Trophoblast cell (in vitro differentiated cells and primary cell): ENCODE data around the gene RPN2.

Source experiments
- DNase-seq, 2 donors: peaks; one replicate each; pipeline ENCODE4 v3.0.0-alpha.2; 2016
- H2AFZ ChIP-seq: 2 replicates; pipeline ENCODE4 v1.6.1; 2013; ENCODE audit warnings: low read length, moderate library complexity, mild to moderate bottlenecking; ENCODE audit not compliant: insufficient read depth, poor library complexity
- H2AK5ac ChIP-seq: 2 replicates; pipeline ENCODE4 v1.6.1; 2013; ENCODE audit warnings: mild to moderate bottlenecking, low read length
- H2BK120ac ChIP-seq: 2 replicates; pipeline ENCODE4 v1.6.1; 2013; ENCODE audit warnings: low read length, mild to moderate bottlenecking, moderate library complexity; ENCODE audit not compliant: insufficient read depth, poor library complexity
- H2BK12ac ChIP-seq: 2 replicates; pipeline ENCODE4 v1.6.1; 2013; ENCODE audit warnings: mild to moderate bottlenecking, low read length, moderate library complexity
- H2BK5ac ChIP-seq: 2 replicates; pipeline ENCODE4 v1.6.1; 2013; ENCODE audit warnings: low read length, low read depth, moderate library complexity, mild to moderate bottlenecking; ENCODE audit not compliant: poor library complexity
- H3K14ac ChIP-seq: 2 replicates; pipeline ENCODE4 v1.6.1; 2013; ENCODE audit warnings: mild to moderate bottlenecking, low read length
- H3K18ac ChIP-seq: 2 replicates; pipeline ENCODE4 v1.6.1; 2013; ENCODE audit warnings: mild to moderate bottlenecking, low read length
- H3K23ac ChIP-seq: 2 replicates; pipeline ENCODE4 v1.6.1; 2013; ENCODE audit warnings: low read length
- H3K27ac ChIP-seq: 2 replicates; pipeline ENCODE4 v1.5.1; 2013; ENCODE audit warnings: low read depth, mild to moderate bottlenecking, inconsistent platforms, low read length, moderate library complexity
- H3K27me3 ChIP-seq: 2 replicates; pipeline ENCODE4 v1.6.1; 2013; ENCODE audit warnings: inconsistent platforms, mild to moderate bottlenecking, low read length, moderate library complexity; ENCODE audit not compliant: insufficient read depth
- H3K36me3 ChIP-seq, 2 experiments: 1 replicate in 1 of 2; 2 replicates in 1 of 2; pipeline ENCODE4 v1.6.1; 2013; ENCODE audit warnings: low read length in 2 of 2, mild to moderate bottlenecking in 2 of 2, moderate library complexity in 1 of 2; ENCODE audit not compliant: insufficient read depth in 2 of 2, control insufficient read depth in 1 of 2
- H3K4ac ChIP-seq: 2 replicates; pipeline ENCODE4 v1.6.1; 2013; ENCODE audit warnings: low read depth, mild to moderate bottlenecking, low read length, moderate library complexity
- H3K4me1 ChIP-seq, 2 experiments: 1 replicate in 1 of 2; 2 replicates in 1 of 2; pipeline ENCODE4 v1.6.1; 2013; ENCODE audit warnings: low read length in 2 of 2, mild to moderate bottlenecking in 2 of 2, moderate library complexity in 1 of 2; ENCODE audit not compliant: insufficient read depth in 2 of 2, control insufficient read depth in 1 of 2
- H3K4me2 ChIP-seq: 2 replicates; pipeline ENCODE4 v1.6.1; 2013; ENCODE audit warnings: inconsistent platforms, mild to moderate bottlenecking, low read length, moderate library complexity
- H3K4me3 ChIP-seq: 2 replicates; pipeline ENCODE4 v1.5.1; 2013; ENCODE audit warnings: mild to moderate bottlenecking, low read depth, low read length, inconsistent platforms
- H3K79me1 ChIP-seq: one replicate; pipeline ENCODE4 v1.6.1; 2013; ENCODE audit warnings: low read length
- H3K79me2 ChIP-seq: 2 replicates; pipeline ENCODE4 v1.6.1; 2013; ENCODE audit warnings: low read length, mild to moderate bottlenecking; ENCODE audit not compliant: control insufficient read depth, insufficient read depth, poor library complexity
- H3K9ac ChIP-seq: 2 replicates; pipeline ENCODE4 v1.6.1; 2013; ENCODE audit warnings: mild to moderate bottlenecking, low read length
- H3K9me3 ChIP-seq: 2 replicates; pipeline ENCODE4 v1.6.1; 2013; ENCODE audit warnings: low read depth, mild to moderate bottlenecking, control low read depth, inconsistent platforms, low read length; ENCODE audit not compliant: insufficient read depth
- H4K12ac ChIP-seq: 2 replicates; pipeline ENCODE4 v1.6.1; 2013; ENCODE audit warnings: low read depth, mild to moderate bottlenecking, low read length, moderate library complexity
- H4K8ac ChIP-seq: 2 replicates; pipeline ENCODE4 v1.6.1; 2013; ENCODE audit warnings: low read depth, mild to moderate bottlenecking, low read length, moderate library complexity
- H4K91ac ChIP-seq: one replicate; pipeline ENCODE4 v1.6.1; 2013; ENCODE audit warnings: low read depth, mild to moderate bottlenecking, low read length, moderate library complexity
- WGBS: extraction: QIAGEN DNeasy Blood & Tissue Kit; methylation state at CpG from one replicate; pipeline ENCODE4 v1.1.7; 2013; ENCODE audit warnings: missing lambda C conversion rate; ENCODE audit not compliant: insufficient read length, insufficient coverage; ENCODE audit errors: extremely low coverage; 5-methylcytosine and 5-hydroxymethylcytosine counted together

The RPN2 gene

GRCh38 chr20:37151529-37151928 is 27.6 kb upstream of the RPN2 start:
- no peak overlapping the region for H3K4me2 ChIP-seq
- H3K9me3 ChIP-seq = no peaks in the 10 kb centered on the region
- no peak for DNase-seq
- H2BK12ac ChIP-seq = no peak overlapping the region
- H4K8ac ChIP-seq = no peak overlapping the region
- H2BK5ac ChIP-seq = no peak overlapping the region
- no peaks in the 10 kb centered on the region for H3K4me1 ChIP-seq
- no peak overlapping the region for H2BK120ac ChIP-seq
- no peak overlapping the region for H3K9ac ChIP-seq
- no peak overlapping the region for H3K23ac ChIP-seq
- H2AK5ac ChIP-seq = no peak overlapping the region
- H3K27me3 ChIP-seq = no peaks in the 10 kb centered on the region
- H2AFZ ChIP-seq = no peak overlapping the region
- no peak overlapping the region for H4K12ac ChIP-seq
- H3K4ac ChIP-seq = no peak overlapping the region
- H3K36me3 ChIP-seq = no peaks in the 10 kb centered on the region
- no peak overlapping the region for H3K4me3 ChIP-seq
- no peak overlapping the region for H3K27ac ChIP-seq
- no peak overlapping the region for H4K91ac ChIP-seq
- no peaks in the 10 kb centered on the region for H3K79me2 ChIP-seq
- no peak overlapping the region for H3K14ac ChIP-seq
- no CpG with 5 or more reads among the region's 4 CpGs for WGBS
- H3K79me1 ChIP-seq = no peaks in the 10 kb centered on the region
- H3K18ac ChIP-seq = no peak overlapping the region

GRCh38 chr20:37152284-37152683 is 26.8 kb upstream of the RPN2 start:
- Histone ChIP-seq H3K79me1 (no peaks in the 10 kb centered on the region), H3K36me3 (no peaks in the 10 kb centered on the region), H2BK120ac (no peak overlapping the region), H3K27me3 (no peaks in the 10 kb centered on the region), H2AFZ (no peak overlapping the region), H3K18ac (no peak overlapping the region), H3K9me3 (no peaks in the 10 kb centered on the region), H2BK5ac (no peak overlapping the region), H3K4me1 (no peaks in the 10 kb centered on the region), H4K12ac (no peak overlapping the region), H3K27ac (no peak overlapping the region), H4K8ac (no peak overlapping the region), H2BK12ac (no peak overlapping the region), H4K91ac (no peak overlapping the region), H3K4me2 (no peak overlapping the region), H3K4ac (no peak overlapping the region), H3K79me2 (no peaks in the 10 kb centered on the region), H2AK5ac (no peak overlapping the region), H3K4me3 (no peak overlapping the region), H3K9ac (no peak overlapping the region), H3K14ac (no peak overlapping the region), H3K23ac (no peak overlapping the region)
- WGBS = 100% methylated on average over 2 of the region's 7 CpGs
- no peak for DNase-seq

GRCh38 chr20:37154684-37155298 is 24.3 kb upstream of the RPN2 start:
- Histone ChIP-seq H3K18ac (no peak overlapping the region), H3K9me3 (no peaks in the 10 kb centered on the region), H3K9ac (no peak overlapping the region), H3K4me1 (no peaks in the 10 kb centered on the region), H3K79me1 (no peaks in the 10 kb centered on the region), H3K4me2 (no peak overlapping the region), H4K12ac (no peak overlapping the region), H3K79me2 (no peaks in the 10 kb centered on the region), H2BK12ac (no peak overlapping the region), H3K23ac (no peak overlapping the region), H2BK120ac (no peak overlapping the region), H4K8ac (no peak overlapping the region), H2AK5ac (no peak overlapping the region), H3K27me3 (no peaks in the 10 kb centered on the region), H3K4me3 (no peak overlapping the region), H2AFZ (no peak overlapping the region), H3K27ac (no peak overlapping the region), H3K36me3 (no peaks in the 10 kb centered on the region), H4K91ac (no peak overlapping the region), H3K4ac (no peak overlapping the region), H2BK5ac (no peak overlapping the region), H3K14ac (no peak overlapping the region)
- WGBS = no CpG with 5 or more reads among the region's 6 CpGs
- DNase-seq = no peak

- DNase-seq = no peak
- Histone ChIP-seq H3K27me3 (no peaks in the 10 kb centered on the region), H3K79me2 (no peaks in the 10 kb centered on the region), H3K79me1 (no peaks in the 10 kb centered on the region), H3K4me3 (no peak overlapping the region), H3K4me1 (no peaks in the 10 kb centered on the region), H2BK5ac (no peak overlapping the region), H3K27ac (no peak overlapping the region), H4K91ac (no peak overlapping the region), H2BK120ac (no peak overlapping the region), H3K9me3 (no peaks in the 10 kb centered on the region), H3K4me2 (no peak overlapping the region), H4K8ac (no peak overlapping the region), H3K9ac (no peak overlapping the region), H2BK12ac (no peak overlapping the region), H2AFZ (no peak overlapping the region), H2AK5ac (no peak overlapping the region), H3K36me3 (no peaks in the 10 kb centered on the region), H3K4ac (no peak overlapping the region), H3K14ac (no peak overlapping the region), H4K12ac (no peak overlapping the region), H3K23ac (no peak overlapping the region), H3K18ac (no peak overlapping the region)
- WGBS = no CpG with 5 or more reads among the region's 9 CpGs
Observed at GRCh38 chr20:37155987-37156386, 23.1 kb upstream of the RPN2 start.
